ENCODE results near the gene KCNJ5. TPM values are rescaled to one million over a fixed set of nuclear protein-coding genes. Genes with fewer than 3 reads are reported as not detected.

Gene KCNJ5
- total RNA-seq, 1 experiment from 2014 or later, result not detected

DNA sequence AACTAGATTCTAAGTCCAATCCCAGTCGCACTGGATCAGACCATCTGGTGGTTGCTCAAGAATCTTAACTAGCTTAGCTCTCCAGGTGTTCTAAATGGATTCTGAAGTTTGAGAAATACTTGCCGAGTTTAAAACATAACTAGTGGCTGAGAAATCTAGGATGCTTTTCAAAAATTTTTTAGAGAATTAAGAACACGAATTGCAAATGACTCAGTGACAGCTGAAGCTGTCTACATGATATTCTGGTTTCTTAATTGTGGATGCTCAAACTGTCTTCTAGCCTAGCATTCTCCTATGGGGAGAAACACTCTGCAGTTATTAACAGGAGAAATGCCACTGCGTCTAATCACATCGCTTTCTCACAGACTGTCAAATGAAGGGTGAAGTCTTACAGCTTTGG is 71.7 kb downstream of the KCNJ5 start:
- Histone ChIP-seq H2AFZ (ENCODE audit: low read length) (no peak overlapping the region), H3K4me3 (ENCODE audit: low read length) (no peak overlapping the region), H3K36me3 (ENCODE audit: insufficient read depth, low read length) (no peaks in the 10 kb centered on the region), H3K27ac (ENCODE audit: low read length) (no peak overlapping the region), H3K79me2 (ENCODE audit: low read length) (no peaks in the 10 kb centered on the region), H3K27me3 (ENCODE audit: low read length) (no peaks in the 10 kb centered on the region), H3K9me3 (ENCODE audit: low read length) (no peaks in the 10 kb centered on the region), H3K9ac (ENCODE audit: low read length) (no peak overlapping the region), H3K9me2 (replicated peaks; ENCODE audit: insufficient read depth, low read length) (no peaks in the 10 kb centered on the region), H3K4me1 (ENCODE audit: low read length) (no peaks in the 10 kb centered on the region), H4K20me1 (ENCODE audit: insufficient read depth, low read depth, low read length) (no peaks in the 10 kb centered on the region), H3K4me2 (ENCODE audit: low read depth, low read length, poor library complexity, severe bottlenecking) (no peak overlapping the region)
- no peak for DNase-seq

DNA sequence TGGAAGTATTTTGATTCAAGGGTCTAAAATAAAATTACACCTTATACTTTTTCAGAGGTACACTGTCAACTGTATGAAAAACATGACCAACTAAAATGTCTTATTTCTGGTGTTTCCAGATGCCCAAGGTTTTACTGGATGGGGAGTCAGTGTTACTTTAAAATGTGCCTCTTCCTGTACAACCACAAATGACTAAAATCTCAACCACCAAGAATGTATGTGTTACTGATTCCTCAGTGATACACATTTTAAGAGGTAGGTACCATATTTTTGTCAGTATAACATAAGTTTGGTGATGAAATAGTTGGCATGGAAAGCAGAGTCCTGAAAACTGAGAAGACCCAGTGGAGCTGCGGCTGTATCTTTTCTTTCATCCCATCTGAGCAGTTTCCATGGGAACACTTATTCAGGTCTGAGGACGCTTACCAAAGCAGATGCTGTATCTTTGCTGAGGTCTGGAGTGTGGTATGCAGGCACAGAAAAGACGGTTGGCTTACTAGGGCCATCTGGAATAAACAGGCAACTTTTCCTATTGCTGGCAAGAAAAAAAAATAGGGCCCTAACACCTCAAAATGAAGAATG is 72.7 kb downstream of the KCNJ5 start:
- Histone ChIP-seq H3K4me3 (ENCODE audit: low read length) (no peak overlapping the region), H4K20me1 (ENCODE audit: insufficient read depth, low read depth, low read length) (no peaks in the 10 kb centered on the region), H3K9me3 (ENCODE audit: low read length) (no peaks in the 10 kb centered on the region), H3K4me2 (ENCODE audit: low read depth, low read length, poor library complexity, severe bottlenecking) (no peak overlapping the region), H3K9ac (ENCODE audit: low read length) (no peak overlapping the region), H3K9me2 (replicated peaks; ENCODE audit: insufficient read depth, low read length) (no peaks in the 10 kb centered on the region), H2AFZ (ENCODE audit: low read length) (no peak overlapping the region), H3K27me3 (ENCODE audit: low read length) (no peaks in the 10 kb centered on the region), H3K79me2 (ENCODE audit: low read length) (no peaks in the 10 kb centered on the region), H3K27ac (ENCODE audit: low read length) (no peak overlapping the region), H3K4me1 (ENCODE audit: low read length) (no peaks in the 10 kb centered on the region), H3K36me3 (ENCODE audit: insufficient read depth, low read length) (no peaks in the 10 kb centered on the region)
- no peak for DNase-seq

DNA sequence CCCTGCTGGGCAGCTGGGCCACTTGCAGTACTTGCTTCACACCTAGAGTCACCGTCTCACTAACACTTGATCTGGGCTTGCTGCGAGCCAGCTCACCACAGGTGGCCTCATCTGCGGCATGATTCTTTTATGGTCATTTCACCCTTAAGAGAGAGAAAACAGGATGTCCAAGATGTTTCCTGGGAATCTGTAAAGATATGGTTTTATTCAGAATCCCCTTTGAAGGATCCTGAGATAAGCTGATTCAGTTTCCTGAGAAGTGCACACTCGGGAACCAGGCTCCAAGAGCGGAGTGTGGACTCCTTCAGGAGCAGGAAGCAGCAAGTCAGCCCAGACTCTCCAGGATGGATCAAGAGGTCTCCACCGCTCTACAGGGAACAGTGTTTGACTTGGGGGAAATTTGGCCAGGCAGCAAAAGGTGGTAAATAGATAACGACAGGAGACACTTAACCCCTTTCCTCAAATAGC is 73.3 kb downstream of the KCNJ5 start:
- DNase-seq, result no peak
- Histone ChIP-seq H3K4me2 (ENCODE audit: low read depth, low read length, poor library complexity, severe bottlenecking) (no peak overlapping the region), H2AFZ (ENCODE audit: low read length) (no peak overlapping the region), H3K27ac (ENCODE audit: low read length) (no peak overlapping the region), H3K4me3 (ENCODE audit: low read length) (no peak overlapping the region), H3K36me3 (ENCODE audit: insufficient read depth, low read length) (no peaks in the 10 kb centered on the region), H3K79me2 (ENCODE audit: low read length) (no peaks in the 10 kb centered on the region), H4K20me1 (ENCODE audit: insufficient read depth, low read depth, low read length) (no peaks in the 10 kb centered on the region), H3K27me3 (ENCODE audit: low read length) (no peaks in the 10 kb centered on the region), H3K9ac (ENCODE audit: low read length) (no peak overlapping the region), H3K9me2 (replicated peaks; ENCODE audit: insufficient read depth, low read length) (no peaks in the 10 kb centered on the region), H3K4me1 (ENCODE audit: low read length) (no peaks in the 10 kb centered on the region), H3K9me3 (ENCODE audit: low read length) (no peaks in the 10 kb centered on the region)

DNA sequence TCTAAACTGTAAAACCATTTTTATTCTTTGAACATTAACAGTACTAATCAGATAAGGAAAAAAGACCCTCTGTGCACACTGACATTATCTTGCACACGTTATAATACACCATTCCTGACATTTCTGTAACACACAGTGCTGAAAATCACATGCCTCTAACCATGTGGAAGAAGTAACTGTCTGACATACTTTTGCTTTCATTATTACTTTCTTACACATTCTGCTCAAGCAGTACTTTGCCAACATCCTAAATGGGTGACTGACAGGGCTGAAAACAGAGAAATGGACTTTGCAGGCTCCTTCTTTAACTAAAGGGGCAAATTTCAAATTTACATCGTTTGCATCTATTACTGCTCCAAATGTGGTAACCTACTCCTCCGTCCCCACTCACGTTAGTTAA is 74.3 kb downstream of the KCNJ5 start:
- H4K20me1 ChIP-seq (ENCODE audit: insufficient read depth, low read depth, low read length), result no peaks in the 10 kb centered on the region
- no peak for DNase-seq
- H3K27me3 ChIP-seq (ENCODE audit: low read length), result no peaks in the 10 kb centered on the region
- H3K79me2 ChIP-seq (ENCODE audit: low read length), result no peaks in the 10 kb centered on the region
- no peaks in the 10 kb centered on the region for H3K9me2 ChIP-seq (replicated peaks; ENCODE audit: insufficient read depth, low read length)
- H3K9ac ChIP-seq (ENCODE audit: low read length), result no peak overlapping the region
- H3K9me3 ChIP-seq (ENCODE audit: low read length), result no peaks in the 10 kb centered on the region
- no peak overlapping the region for H3K4me3 ChIP-seq (ENCODE audit: low read length)
- no peaks in the 10 kb centered on the region for H3K36me3 ChIP-seq (ENCODE audit: insufficient read depth, low read length)
- H3K4me1 ChIP-seq (ENCODE audit: low read length), result no peaks in the 10 kb centered on the region
- no peak overlapping the region for H3K27ac ChIP-seq (ENCODE audit: low read length)
- no peak overlapping the region for H3K4me2 ChIP-seq (ENCODE audit: low read depth, low read length, poor library complexity, severe bottlenecking)
- no peak overlapping the region for H2AFZ ChIP-seq (ENCODE audit: low read length)

DNA sequence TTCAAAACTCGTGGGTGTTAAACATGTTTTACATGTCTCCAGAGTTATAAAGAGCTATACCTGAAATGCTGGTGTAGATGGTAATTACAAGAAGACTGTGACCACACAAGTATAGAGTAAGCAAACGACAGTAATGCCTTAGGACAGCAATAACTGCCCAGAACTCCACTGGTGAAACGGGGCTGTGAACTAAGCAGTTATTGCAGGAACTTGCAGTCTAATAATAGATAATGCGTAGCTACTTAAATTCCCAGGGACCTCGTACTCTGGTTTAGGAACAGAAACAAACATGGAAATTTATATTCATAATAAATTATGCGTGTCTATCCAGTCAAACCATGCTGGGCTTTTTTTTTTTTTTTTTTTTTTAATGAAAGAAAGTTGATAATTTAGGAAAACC is 76.4 kb downstream of the KCNJ5 start:
- Histone ChIP-seq H3K9me2 (replicated peaks; ENCODE audit: insufficient read depth, low read length) (no peaks in the 10 kb centered on the region), H3K4me3 (ENCODE audit: low read length) (no peak overlapping the region), H3K9me3 (ENCODE audit: low read length) (no peaks in the 10 kb centered on the region), H3K36me3 (ENCODE audit: insufficient read depth, low read length) (no peaks in the 10 kb centered on the region), H3K4me2 (ENCODE audit: low read depth, low read length, poor library complexity, severe bottlenecking) (no peak overlapping the region), H2AFZ (ENCODE audit: low read length) (no peak overlapping the region), H3K9ac (ENCODE audit: low read length) (no peak overlapping the region), H3K4me1 (ENCODE audit: low read length) (no peaks in the 10 kb centered on the region), H4K20me1 (ENCODE audit: insufficient read depth, low read depth, low read length) (no peaks in the 10 kb centered on the region), H3K79me2 (ENCODE audit: low read length) (no peaks in the 10 kb centered on the region), H3K27ac (ENCODE audit: low read length) (no peak overlapping the region), H3K27me3 (ENCODE audit: low read length) (no peaks in the 10 kb centered on the region)
- no peak for DNase-seq

DNA sequence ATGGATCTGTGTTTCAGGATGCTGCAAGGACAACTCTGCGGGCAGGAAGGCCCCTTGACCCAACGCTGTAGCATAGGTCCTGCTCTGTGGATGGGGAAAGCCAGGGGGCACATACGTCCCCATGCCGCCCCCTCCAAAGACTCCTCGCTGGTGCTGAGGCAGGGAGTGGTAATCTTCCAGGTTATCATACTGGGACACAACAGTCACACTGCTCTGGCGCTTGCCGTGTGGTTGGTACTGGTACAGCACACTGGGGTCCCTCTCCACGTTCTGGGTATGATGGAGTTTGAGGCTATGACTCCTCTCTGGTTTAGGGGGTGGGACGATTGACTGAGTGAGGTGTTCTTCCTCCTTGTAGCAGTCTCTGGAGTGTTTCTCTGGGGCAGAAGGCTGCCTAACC is 77.8 kb downstream of the KCNJ5 start:
- no peaks in the 10 kb centered on the region for H3K36me3 ChIP-seq (ENCODE audit: insufficient read depth, low read length)
- H2AFZ ChIP-seq (ENCODE audit: low read length), result no peak overlapping the region
- H3K4me2 ChIP-seq (ENCODE audit: low read depth, low read length, poor library complexity, severe bottlenecking), result no peak overlapping the region
- H3K9me2 ChIP-seq (replicated peaks; ENCODE audit: insufficient read depth, low read length), result no peaks in the 10 kb centered on the region
- no peak overlapping the region for H3K9ac ChIP-seq (ENCODE audit: low read length)
- no peaks in the 10 kb centered on the region for H3K79me2 ChIP-seq (ENCODE audit: low read length)
- no peaks in the 10 kb centered on the region for H3K4me1 ChIP-seq (ENCODE audit: low read length)
- H3K27me3 ChIP-seq (ENCODE audit: low read length), result no peaks in the 10 kb centered on the region
- no peak overlapping the region for H3K4me3 ChIP-seq (ENCODE audit: low read length)
- H3K27ac ChIP-seq (ENCODE audit: low read length), result no peak overlapping the region
- no peaks in the 10 kb centered on the region for H4K20me1 ChIP-seq (ENCODE audit: insufficient read depth, low read depth, low read length)
- no peaks in the 10 kb centered on the region for H3K9me3 ChIP-seq (ENCODE audit: low read length)
- no peak for DNase-seq

Other genes with a start within 250 kb of the KCNJ5 start
- 2.6 and 9.4 TPM in 2 replicates for gene FLI1, start 197.3 kb upstream of the KCNJ5 start, total RNA-seq (2014; rRNA removed; shearing (Covaris generic); ENCODE audit: low replicate concordance)
- gene KCNJ1, start 24.1 kb upstream of the KCNJ5 start, total RNA-seq (2014; rRNA removed; shearing (Covaris generic); ENCODE audit: low replicate concordance), result not detected in 2 replicates
- not detected in 2 replicates for gene TP53AIP1, start 51.5 kb downstream of the KCNJ5 start, total RNA-seq (2014; rRNA removed; shearing (Covaris generic); ENCODE audit: low replicate concordance)